Central memory CD4-positive, alpha-beta T cell (primary cell): ENCODE data around the gene GALNT9.
"Not testable (repeated sequence)": the region's sequence is repeated elsewhere in the genome, so short reads cannot be mapped to it uniquely, and the experiment has no call there.

Source experiments
- DNase-seq: peaks from one replicate; pipeline ENCODE4 v3.0.0; 2022

The GALNT9 gene

DNA sequence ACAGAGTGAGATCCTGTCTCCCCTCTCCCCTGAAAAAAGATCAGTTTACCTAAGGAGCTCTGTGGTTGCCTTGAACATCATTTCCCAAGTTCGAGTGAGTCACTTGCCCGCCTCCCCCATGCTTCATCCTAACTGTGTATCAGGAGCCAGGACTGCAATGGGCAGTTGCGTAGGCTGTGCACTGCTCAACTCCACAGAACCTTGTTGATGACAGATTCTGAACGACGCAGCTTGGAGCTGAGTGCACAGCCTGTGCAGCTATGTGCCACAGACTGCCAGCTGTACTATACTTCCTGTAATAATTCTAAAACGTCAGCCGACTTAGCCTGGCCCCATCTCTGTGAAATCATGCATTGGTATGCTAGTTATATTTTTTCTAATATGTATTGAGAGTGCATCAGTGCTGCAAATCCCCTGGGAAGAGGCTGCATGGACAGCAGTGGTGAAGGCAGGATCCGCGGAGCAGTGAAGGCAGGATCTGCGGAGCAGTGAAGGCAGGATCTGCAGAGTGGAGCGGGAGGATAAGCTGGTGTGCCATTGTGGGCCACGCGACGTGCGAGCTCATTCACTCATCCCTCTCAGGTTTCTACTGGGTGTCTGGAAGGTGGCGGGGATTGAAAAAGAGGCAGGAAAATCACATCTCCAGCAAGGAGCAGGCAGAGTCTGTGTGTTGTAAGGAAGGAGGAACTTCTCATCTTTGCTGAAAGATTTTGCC is 80.8 kb downstream of the GALNT9 start:
- no peak for DNase-seq

DNA sequence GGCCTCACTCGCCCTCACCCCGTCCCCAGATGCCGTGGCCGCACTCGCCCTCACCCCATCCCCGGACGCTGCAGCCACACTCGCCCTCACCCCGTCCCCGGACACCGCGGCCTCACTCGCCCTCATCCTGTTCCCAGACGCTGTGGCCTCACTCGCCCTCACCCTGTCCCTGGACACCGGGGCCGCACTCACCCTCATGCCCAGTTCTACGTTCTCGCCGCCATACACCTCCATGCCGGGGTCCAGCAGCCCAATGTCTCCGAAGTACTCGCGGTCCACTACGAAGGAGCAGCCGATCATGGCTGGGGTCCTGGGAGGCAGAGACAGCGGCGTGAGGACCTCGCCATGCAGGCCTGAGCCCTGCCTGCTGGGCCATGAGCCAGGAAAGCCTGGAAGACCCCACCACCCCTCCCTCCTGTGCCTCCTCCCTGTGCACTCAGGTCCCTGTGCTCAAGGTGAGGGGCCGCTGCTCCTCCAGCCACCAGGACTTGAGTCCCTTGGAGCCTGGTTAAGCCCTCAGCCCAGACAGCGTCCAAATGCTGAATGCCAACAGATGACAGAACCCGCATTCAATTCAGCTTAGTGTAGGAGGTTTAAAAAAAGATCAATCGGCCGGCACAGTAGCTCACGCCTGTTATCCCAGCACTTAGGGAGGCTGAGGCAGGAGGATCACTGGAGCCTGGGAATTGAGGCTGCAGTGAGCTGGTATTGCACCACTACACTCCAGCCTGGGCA is 81.5 kb downstream of the GALNT9 start:
- no peak for DNase-seq

DNA sequence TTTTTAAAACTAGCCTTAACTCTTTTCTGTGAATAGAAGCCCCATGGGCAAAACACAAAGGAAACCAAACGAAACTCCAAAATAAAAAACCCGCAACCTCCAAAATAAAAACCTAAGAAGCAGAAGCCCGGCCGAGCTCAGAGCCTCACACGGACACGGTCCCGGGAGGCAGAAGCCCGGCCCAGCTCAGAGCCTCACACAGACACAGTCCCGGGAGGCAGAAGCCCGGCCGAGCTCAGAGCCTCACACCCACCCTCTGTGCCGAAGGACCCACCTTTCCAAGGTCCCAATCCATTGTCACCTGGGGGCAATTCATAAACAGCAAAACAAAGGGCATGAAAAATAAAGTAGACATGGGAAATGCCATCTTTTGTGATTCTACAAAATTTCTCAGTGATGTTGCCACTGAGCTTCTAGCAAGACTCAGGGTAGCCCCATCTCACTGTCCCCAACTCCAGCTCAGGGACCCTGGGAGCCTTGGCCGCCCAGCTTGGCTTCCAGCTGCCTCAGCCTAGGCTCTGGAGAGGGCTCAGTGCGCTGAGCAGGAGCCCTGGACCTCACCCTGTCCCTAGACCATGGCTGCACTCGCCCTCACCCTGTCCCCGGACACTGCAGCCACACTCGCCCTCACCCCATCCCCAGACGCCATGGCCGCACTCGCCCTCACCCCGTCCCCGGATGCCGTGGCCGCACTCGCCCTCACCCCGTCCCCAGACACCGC is 82.2 kb downstream of the GALNT9 start:
- DNase-seq: no peak

DNA sequence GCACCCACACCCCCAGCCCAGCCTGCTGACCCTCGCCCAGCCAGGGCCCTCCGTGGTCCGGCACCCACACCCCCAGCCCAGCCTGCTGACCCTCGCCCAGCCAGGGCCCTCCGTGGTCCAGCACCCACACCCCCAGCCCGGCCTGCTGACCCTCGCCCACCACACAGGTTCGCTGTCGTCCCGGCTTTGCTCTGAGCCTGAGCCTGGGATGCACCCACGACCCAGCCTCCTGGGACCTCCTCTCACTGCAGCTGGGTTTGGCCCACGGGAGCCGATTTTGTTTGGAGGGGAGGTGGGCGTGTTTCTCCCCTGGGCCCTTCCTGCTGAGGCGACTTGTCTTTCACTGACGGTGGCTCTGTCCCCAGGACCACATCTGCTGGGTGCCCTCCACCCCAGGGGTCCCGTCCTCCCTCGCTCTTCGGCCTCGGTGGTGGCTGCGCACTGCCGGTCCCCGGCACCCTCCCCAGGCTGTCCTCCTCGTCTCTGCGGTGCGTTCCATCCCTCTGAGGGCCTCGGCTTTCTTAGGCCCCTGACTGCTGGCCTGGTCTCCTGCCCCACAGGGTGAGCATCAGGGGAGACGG is 83.8 kb downstream of the GALNT9 start:
- DNase-seq: no peak

GRCh38 chr12:132244724-132245295 is 84.6 kb downstream of the GALNT9 start:
- no peak for DNase-seq

DNA sequence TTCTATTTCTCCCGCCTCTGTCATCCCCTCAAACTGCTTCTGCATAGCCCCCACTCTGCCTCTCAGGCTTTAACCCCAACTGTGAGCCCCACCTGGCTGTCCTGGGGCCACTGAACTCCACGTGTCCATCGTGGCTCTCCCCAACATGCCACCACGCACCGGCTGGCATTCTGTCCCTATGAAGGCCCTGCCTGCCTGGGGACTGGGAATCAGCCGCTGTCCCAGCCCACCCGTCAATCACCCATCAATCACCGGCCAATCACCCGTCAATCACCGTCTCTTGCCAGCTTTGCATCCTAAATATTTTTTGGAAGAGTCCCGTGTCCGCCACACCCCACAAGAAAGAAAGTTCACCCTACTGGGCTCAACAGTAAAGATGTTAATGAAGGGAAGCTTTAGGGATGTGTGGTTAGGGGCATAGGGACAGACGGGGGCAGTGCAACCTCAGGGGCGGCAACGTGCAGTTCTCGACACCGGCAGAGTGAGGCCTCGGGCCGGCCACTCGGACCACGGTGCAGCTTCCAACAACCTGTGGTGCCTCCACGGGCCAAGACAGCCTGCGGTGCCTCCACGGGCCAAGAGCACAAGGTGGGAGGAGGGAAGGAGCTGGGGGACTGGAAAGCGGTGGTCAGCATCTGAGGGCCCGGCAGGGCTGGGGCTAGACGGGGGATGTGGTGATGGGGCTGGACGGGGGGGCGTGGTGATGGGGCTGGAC is 85.6 kb downstream of the GALNT9 start:
- DNase-seq: no peak

- DNase-seq: not testable (repeated sequence)
Observed at GRCh38 chr12:132243171-132243570, 86.2 kb downstream of the GALNT9 start.

GRCh38 chr12:132240669-132241007 is 88.8 kb downstream of the GALNT9 start:
- DNase-seq: not testable (repeated sequence)

- no peak for DNase-seq
Observed at GRCh38 chr12:132239796-132240668, 89.4 kb downstream of the GALNT9 start.

GRCh38 chr12:132239392-132239791 is 90.0 kb downstream of the GALNT9 start:
- no peak for DNase-seq

- DNase-seq: no peak
Observed at GRCh38 chr12:132238884-132239283, 90.5 kb downstream of the GALNT9 start.

- no peak for DNase-seq
Observed at GRCh38 chr12:132238488-132238854, 90.9 kb downstream of the GALNT9 start.

DNA sequence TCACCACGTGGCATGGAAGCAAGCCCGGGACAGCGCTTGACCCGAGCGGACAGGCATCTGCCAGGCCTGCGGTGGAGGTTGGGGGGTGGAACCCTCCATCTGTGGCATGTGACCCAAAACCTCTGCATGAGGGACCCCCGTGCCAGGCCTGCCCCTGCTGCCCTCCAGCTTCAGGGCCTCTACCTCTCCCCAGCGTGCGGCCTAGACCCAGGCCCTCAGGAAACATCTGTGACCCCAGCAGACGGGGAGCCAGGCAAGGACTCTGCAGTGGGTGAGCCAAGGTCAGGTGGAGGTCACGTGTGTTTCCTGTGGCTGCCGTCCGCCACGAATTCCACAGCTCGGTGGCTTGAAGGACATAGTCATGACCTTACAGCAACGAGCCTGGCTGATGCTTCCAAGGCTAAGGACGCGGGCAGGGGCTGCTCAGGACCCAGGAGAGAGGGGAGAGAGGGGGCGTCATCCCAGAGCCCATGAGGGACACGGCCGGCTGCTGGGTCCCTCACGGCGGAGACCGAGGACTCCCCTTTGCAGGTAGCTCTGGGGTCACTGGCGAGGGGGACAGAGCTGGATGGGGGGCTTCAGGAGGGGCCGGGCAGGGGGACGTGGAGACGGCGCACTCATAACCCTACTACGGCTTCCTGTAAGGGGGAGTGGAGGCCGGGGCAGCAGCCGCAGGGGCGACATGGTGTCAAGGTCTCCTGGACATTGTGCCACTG is 91.5 kb downstream of the GALNT9 start:
- DNase-seq: no peak

DNA sequence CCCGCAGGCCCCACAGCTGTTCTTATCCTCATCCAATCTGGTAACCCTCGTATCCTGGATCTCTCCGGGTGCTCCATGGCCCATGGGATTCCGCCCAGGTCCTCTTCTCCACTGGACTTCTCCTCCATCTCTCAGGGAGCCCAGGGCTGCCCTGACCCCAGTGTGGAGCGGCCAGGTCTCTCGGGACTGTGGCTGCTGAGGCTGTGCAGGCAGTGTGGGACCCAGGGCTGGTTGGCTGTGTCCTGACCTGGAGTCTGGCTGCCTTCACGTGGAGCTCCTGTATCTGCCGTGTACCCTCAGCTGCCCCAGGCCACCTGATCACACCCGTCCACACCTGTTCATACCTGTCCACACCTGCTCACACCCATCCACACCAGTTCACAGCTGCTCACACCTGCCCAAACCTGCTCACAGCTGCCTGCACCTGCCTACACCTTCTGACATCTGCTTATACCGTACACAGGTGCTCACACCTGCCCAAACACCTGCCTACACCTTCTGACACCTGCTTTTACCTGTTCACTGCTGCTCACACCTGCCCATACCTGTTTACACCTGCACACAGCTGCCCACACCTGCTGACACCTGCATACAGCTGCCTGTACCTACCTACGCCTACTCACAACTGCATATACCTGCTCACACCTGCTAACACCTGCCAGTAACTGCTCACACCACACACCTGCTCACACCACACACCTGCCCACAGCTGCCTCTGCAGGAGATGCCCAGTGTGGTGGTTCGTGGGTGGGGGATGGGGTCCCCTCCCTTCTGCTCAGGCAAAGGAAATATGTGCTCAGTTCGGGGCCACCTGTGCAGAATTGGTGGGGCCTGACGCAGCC is 92.2 kb downstream of the GALNT9 start:
- no peak for DNase-seq

DNA sequence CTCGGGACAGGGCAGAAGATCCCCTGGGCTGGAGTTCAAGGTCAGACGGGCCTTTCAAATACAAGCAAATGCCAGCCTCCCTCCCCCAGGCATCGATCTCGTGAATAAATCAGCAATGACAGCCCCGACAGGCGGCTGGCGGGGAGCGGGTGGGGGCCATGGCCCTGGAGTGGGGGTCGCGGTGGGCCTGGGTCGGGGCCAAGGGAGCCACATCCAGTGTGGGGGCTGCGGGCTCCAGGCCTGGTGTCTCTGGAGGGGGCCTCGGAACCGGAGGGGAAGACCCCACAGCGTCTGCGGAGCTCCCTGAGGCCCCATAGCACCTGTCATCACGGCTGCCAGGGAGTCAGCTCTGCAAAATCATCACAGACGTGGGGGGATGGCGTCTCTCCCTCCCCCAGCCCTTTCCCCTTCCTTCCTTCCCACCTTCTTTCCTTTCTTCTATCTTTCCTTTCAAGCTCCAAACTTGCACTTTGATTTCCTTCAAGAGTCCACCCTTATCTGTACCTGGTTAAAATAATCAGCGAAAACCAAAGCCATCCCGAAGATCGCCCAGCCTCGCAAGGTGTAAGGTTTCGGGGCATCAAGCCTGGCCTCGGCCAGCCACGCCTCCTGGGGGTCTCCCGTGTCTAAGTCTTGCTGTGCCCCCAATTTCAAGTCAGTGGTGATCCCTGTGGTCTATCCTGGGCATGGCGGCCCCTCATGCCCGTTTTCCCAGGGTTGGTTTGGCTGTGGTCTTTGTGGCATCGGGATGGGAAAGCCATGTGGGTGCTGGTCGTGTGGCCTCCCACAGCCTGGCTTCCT is 93.1 kb downstream of the GALNT9 start:
- DNase-seq: no peak

DNA sequence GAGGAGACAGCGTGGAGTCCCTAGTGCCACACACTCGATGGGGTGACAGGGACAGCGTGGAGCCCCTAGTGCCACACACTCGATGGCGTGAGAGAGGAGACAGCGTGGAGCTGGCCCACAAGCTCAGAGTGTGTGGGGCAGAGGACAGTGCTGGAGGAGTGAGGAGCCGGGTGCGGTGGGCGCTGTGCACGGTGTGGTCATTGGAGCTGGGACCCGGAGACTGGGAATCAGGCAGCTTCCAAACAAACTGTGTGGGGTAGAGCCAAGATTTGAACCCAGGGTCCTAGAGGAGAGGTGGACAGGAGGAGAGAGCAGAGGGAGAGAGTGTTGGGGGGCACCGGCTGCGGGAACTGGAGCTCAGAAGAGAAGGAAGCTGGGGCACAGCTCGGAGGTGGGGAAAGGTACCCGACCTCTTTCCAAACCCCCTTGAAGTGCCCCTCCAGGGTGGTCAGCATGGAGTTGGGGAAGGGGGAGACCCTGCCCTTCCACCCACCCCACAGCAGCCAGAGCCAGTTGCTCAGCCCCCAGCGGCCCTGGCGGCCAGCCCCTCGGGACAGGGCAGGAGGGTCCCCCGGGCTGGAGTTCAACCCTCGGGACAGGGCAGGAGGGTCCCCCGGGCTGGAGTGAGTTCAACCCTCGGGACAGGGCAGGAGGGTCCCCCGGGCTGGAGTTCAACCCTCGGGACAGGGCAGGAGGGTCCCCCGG is 94.1 kb downstream of the GALNT9 start:
- no peak for DNase-seq

- no peak for DNase-seq
Observed at GRCh38 chr12:132230381-132230780, 99.0 kb downstream of the GALNT9 start.

DNA sequence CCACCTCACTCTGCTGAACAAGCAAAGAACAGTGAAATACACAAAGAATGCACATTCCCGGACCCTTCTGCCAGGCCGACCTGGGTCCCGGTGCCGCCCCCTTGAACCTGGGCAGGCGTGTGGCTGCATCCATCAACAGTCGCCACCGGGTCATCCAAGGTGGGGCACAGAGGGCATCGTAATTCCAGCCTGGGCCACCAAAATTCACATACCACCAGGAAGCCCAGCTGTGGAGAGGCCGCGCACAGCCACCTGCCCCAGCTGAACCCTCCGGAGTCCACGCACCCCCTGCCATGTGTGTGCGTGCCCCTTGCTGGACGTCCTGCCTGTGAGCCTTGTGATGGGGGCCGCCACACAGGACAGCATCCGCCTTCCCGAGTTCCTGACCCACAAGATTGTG is 99.5 kb downstream of the GALNT9 start:
- DNase-seq: no peak
